HEK293 (cell line): ENCODE results near the gene RBMS1.

Experiments
- ZNF138 ChIP-seq: fragments of 450-650 bp; formaldehyde crosslinking; IDR thresholded peaks from 2 replicates; pipeline ENCODE4 v1.5.1; 2016; ENCODE audit warnings: missing biosample characterization, missing genetic modification characterization, borderline replicate concordance
- ZNF140 ChIP-seq: fragments of 450-650 bp; formaldehyde crosslinking; IDR thresholded peaks from 2 replicates; pipeline ENCODE4 v1.5.1; 2016; ENCODE audit warnings: missing biosample characterization, missing genetic modification characterization
- ZNF266 ChIP-seq: fragments of 450-650 bp; formaldehyde crosslinking; IDR thresholded peaks from 2 replicates; pipeline ENCODE4 v1.5.1; 2016; ENCODE audit warnings: missing biosample characterization, missing genetic modification characterization, low read depth
- ZNF792 ChIP-seq: fragments of 450-650 bp; formaldehyde crosslinking; IDR thresholded peaks from 2 replicates; pipeline ENCODE4 v1.5.1; 2016; ENCODE audit warnings: missing biosample characterization, missing genetic modification characterization
- TF ChIP-seq, protein P1 (sequence below): fragments of 450-650 bp; formaldehyde crosslinking; IDR thresholded peaks from 2 replicates; pipeline ENCODE4 v1.5.1; 2016; ENCODE audit warnings: missing biosample characterization, missing genetic modification characterization
- TF ChIP-seq, protein P2 (sequence below): fragments of 450-650 bp; formaldehyde crosslinking; IDR thresholded peaks from 2 replicates; pipeline ENCODE4 v1.5.1; 2017; ENCODE audit warnings: missing biosample characterization, missing genetic modification characterization

DNA sequence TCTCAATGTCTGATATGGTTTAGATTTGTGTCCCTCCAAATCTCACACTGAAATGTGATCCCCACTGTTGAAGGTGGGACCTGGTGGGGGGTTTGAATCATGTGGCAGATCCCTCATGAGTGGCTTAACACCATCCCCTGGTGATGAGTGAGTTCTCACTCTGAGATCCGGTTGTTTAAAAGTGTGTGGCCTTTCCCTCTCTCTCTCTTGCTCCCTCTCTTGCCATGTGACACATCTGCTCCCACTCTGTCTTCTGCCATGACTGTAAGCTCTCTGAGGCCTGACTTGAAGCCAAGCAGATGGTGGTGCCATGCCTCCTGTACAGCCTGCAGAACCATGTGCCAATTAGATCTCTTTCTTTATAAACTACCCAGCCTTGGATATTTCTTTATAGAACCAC is 108.8 kb downstream of the RBMS1 start:
- TF ChIP-seq ZNF792 (tag by site-specific recombination) (no peak), ZNF140 (tag by site-specific recombination) (no peak), ZNF266 (tag by site-specific recombination) (no peak), ZNF138 (tag by site-specific recombination) (no peak)
- TF ChIP-seq, protein P1, sequence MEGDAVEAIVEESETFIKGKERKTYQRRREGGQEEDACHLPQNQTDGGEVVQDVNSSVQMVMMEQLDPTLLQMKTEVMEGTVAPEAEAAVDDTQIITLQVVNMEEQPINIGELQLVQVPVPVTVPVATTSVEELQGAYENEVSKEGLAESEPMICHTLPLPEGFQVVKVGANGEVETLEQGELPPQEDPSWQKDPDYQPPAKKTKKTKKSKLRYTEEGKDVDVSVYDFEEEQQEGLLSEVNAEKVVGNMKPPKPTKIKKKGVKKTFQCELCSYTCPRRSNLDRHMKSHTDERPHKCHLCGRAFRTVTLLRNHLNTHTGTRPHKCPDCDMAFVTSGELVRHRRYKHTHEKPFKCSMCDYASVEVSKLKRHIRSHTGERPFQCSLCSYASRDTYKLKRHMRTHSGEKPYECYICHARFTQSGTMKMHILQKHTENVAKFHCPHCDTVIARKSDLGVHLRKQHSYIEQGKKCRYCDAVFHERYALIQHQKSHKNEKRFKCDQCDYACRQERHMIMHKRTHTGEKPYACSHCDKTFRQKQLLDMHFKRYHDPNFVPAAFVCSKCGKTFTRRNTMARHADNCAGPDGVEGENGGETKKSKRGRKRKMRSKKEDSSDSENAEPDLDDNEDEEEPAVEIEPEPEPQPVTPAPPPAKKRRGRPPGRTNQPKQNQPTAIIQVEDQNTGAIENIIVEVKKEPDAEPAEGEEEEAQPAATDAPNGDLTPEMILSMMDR (tag by site-specific recombination): no peak
- TF ChIP-seq, protein P2, sequence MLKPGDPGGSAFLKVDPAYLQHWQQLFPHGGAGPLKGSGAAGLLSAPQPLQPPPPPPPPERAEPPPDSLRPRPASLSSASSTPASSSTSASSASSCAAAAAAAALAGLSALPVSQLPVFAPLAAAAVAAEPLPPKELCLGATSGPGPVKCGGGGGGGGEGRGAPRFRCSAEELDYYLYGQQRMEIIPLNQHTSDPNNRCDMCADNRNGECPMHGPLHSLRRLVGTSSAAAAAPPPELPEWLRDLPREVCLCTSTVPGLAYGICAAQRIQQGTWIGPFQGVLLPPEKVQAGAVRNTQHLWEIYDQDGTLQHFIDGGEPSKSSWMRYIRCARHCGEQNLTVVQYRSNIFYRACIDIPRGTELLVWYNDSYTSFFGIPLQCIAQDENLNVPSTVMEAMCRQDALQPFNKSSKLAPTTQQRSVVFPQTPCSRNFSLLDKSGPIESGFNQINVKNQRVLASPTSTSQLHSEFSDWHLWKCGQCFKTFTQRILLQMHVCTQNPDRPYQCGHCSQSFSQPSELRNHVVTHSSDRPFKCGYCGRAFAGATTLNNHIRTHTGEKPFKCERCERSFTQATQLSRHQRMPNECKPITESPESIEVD (tag by site-specific recombination): no peak
